HG02588 (cell line): ENCODE measurements around the gene RALGAPA2.

Experiments used
- ATAC-seq: cut with Tn5 transposase; IDR thresholded peaks from one replicate; pipeline ENCODE4 v1.9.1; 2021; ENCODE audit warnings: mild to moderate bottlenecking, moderate library complexity; ENCODE audit not compliant: unreplicated experiment

Gene RALGAPA2

DNA sequence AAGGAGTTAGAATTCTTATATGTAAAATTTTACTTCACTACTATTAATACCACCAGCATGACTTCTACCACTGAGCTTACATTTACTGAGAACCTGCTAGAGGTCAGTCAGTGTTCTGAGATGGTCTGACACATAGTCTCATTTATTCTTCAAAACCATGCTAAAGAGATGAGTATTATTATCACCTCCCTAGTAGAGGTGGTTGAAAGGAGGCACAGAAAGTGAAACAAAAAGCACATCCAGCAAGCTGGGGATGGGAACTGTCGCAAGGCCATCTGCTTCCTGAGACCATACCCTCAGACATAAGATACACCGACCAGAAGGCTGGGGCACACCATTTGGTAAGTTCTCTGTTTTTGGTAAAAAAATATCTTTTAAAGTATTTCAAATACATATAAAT lies 206.9 kb downstream of the RALGAPA2 start:
- ATAC-seq = no peak

DNA sequence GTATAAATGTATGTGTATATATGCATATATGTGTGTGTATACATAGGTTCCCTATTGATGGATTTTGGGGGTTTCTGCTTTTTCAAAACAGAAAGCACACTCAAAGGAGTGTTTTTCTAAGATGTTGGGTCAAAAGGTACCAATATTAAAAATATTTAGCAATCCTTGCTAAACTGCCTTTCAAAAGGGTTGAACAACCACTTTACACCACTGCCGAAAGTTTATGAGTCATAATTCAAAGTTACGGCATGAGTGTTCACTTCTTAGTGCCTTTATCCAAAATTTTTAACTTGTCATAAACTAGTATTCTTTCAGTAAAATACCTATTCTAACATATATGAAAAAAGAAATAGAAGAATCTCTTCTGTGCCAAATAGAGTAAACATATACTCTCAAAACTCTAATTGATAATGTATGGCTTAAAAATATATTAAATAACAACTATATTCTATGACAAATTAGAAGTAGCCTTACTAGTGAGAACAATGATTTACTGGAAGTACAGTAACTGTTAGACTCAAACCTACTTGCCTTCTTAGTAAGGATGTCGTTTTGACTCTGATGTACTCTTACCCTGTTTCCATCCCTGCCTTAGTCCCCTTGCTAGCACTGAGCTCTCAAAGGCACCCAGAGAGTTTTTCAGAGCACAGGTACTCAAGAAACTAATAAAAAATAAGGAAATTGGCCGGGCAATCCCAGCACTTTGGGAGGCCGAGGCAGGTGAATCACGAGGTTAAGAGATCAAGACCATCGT lies 208.5 kb downstream of the RALGAPA2 start:
- no peak for ATAC-seq

DNA sequence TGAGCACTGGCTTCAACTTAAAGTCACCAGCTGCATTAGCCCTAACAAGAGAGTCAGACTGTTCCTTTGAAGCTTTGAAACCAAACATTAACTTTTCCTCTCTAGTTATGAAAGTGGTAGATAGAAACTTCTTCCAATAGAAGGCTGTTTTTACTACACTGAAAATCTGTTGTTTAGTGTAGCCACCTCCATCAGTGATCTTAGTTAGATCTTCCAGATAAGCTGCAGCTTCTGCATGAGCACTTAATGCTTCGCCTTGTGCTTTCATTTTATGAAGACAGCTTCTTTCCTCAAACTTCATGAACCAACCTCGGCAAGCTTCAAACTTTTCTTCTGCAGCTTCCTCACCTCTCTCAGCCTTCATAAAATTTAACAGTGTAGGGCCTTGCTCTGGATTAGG lies 211.3 kb downstream of the RALGAPA2 start:
- no peak for ATAC-seq

DNA sequence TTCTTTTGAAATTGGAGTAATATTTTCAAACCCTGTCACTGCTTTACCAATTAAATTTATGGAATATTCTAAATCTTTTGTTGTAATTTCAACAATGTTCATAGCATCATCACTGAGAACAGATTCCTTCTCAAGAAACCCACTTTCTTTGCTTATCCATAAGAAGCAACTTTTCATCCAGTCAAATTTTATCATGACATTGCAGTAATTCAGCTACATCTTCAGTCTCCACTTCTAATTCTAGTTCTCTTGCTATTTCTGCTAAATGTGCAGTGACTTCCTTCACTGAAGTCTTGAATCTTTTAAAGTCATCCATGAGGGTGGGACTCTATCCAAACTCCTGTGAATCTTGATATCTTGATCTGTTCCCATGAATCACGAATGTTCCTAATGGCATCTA lies 212.1 kb downstream of the RALGAPA2 start:
- no peak for ATAC-seq

DNA sequence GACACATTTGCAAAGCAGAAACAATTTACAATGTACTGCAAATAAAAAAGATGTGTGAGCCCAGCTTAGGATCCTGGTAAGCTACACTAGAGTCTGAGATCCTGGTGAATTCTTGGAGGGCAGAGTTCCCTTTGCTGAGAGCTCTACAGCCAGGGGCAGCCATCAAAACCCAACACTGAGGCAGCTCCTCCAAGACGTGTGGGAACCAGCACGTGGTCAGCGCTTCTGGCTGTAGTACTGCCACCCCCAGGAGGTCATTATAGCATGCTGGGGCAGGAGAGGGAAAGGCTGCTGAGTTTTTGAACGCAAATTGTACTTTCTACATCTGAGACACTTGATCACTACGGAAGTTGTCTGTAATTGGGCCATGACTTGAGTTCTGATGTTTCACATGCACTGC lies 213.0 kb downstream of the RALGAPA2 start:
- ATAC-seq = no peak

DNA sequence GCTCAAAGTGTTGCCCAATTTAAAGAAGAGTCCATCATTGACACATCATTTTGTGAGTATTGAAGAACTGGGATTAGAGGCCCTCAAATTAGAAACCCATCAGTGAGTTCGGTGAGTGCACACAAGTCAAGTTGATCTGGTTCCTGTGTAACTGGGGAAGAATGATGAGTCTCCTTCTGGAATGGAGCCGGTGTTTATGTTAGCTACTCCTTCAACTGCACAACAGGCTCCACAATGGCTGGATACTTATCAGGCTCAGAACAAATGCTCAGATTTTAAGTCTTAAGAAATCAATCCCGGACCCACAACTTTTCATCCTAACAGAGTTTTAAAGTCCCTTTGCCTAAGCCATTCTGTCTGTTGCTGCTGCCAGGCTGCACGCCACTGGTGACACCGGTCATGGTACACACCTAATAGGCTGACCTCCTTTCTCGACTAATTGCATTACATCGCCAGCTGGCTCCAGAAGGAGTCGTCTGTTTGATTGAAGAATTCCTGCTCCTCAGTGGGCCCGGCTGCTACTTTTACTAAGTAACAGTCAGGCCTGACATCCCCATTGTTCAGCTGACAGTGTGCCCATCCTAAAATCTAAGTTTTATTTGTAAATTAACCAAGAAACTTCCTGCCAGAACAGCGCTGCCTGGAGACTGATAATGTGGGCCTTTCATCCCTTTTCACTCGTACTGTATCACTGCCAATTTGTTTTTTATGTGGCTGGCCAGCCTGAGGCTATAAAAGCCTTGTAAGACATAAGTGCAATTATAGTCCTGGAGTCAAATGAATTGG lies 214.2 kb downstream of the RALGAPA2 start:
- no peak for ATAC-seq

DNA sequence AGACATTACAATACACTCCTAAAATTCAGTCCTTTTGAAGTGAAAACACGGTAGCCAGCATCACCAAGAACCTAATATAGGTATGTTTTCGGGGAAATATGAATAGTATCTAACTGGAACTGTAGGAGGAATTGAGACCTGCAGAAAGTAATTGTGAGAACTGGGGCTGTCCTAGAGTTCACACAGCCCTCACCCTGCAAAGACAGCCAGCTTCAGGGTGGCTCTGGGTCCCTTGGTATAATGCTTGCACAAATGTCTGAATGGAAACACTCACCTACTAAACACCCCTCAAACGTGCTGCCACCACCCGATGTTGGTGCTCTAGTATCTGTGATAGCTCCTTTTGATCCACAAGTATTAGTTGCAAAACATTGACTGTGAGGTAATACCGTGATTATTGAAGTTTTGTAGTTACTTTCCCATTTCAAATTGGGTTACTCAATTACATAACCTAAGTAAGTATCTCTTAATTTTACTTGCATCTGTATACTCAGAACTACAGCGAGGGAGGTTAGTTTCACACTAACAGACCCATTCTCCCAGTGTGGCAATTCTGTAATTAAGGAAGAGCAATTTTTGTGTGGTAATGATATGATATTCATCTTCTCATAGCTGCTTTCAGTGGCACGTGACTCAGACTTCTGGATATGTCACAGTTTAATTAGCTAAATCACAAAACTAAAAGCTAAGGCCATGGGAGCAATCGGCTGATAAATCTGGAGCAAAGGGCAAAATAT lies 215.0 kb downstream of the RALGAPA2 start:
- no peak for ATAC-seq

DNA sequence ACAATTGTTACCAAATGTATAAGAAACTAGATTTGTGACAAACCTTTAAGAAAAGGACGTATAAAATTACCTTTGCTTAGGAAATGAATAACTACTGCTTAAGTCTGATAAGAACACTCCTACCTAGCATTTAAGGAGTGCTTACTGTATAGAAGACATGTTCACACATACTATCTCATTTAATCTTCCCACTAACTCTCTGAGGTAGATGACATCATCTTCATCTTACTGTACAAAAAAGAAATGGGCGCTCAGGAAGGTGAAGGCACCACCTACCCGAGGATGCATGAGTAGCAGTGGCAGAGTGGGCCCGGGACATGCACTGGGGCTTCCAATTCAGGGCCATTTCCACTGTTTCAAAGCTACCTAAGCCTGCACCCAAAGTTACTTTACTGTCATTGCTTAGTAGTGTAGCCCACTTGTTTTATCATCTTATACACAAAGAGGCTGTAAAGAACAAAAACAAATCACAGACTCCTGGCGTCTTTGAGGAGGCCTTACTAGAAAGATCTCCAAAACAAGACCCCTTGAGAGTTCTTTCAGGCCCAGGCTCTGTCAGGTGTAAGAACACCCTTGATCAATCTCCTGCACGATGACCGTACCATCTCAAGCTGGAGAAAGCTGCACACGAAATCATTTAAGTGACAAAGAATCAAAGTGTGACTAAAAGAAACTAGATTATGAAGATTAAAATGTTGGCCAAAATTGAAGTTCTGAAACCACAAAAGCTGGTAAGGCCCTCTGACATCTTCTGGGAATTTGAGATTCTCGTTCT lies 216.5 kb downstream of the RALGAPA2 start:
- no peak for ATAC-seq

DNA sequence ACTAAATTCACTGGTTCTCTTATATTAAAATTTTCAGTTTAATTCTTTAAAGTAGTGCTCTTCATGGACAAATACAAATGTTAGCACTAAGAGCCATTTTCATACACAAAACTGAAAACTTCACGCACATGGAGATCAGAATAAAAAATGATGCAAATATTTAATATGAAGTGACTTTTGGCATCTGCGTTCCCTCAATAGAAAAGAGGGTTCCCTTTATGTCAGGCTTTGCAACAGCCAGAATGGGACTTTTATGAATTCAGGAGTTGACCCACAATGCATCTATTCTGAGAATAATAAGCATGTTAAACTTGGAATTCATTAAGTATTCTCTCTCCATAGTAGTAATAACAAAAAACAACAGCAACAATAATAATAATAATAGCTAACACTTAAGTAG lies 218.7 kb downstream of the RALGAPA2 start:
- no peak for ATAC-seq

DNA sequence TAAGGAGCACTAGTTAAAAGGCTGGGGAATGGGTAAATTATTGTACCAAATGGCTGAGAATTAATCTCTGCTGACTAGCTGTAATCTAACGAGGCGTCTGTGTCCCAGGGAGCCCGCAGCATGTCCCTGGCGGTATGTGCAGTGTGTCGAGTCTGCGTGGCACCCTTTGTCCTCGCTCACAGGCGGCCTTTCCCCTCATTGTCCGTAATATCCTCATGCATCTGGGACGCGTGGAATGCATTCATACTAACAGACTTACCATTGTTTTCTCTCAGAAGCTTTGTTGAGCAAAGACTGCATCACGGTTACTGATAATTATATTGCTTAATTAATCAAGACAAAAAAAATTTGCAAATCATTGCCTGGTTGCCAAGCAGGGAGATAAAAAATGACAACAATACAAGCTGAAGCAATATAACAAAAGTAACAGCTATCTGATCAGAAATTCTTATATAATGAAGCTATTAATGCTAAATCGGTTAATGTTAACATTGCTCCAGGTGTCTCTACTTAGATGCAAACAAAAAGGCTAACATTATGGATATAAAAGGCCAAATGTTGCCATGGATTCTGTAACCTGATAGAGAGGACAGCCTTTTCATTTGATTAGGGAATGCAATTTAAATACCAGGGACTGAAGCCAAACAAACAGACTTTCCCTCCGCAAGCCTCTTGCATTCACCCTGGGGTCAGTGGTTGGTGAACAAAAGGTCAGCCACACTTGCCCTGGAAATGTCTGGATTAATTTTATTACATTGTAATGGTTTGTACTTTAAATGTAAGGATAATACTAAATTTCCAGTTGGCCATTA lies 219.7 kb downstream of the RALGAPA2 start:
- ATAC-seq = no peak

DNA sequence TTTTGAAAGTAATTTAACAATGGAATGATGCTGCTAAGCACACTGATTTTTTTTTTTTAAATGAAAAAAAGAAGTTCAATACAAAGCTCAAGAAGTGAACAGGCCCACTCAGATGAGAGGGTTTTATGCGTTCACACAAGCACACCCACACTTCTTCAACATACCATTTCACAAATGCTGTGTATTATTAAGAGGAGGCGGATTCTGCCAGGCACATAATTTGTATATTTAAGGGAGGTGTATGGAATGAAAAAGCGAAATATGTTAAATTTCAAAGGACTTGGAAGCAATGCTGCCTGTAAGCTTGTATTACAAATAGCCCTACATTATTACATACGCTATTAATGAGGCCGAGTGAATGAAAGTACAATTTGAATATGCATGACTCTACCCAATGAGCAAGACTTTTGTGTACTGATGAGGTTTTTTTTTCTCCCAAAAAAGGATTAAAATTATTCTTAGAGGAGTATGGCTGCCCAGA lies 220.6 kb downstream of the RALGAPA2 start:
- no peak for ATAC-seq

DNA sequence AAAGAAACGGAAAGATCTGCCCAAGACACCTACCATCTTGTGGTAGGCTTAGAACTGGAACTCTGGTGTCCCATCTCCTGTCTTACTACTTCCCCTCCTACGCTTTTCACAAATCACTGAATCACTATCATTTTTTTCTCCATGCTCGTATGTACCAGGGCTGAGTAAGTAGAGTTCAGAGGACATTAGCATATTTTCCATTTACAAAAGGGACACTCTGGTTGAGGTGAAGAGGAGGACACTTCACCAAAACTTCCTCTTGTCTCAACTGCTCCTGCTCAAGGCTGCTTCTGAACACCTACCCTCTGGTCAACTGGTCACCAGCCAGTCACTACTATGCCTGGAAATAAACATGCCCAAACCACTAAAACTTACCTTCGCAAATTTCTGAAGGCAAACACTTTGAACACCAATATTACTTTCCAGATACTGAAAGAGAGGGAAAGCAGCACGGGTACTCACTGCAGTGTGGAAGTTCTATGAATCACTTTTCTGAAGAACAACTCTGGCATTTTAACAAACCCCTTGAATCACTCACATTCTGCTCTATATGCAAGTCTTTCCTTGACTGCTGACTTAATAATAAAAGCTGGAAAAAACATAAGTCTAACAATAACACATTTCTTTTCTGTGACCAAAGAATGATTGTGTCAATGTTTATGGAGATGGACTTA lies 221.2 kb downstream of the RALGAPA2 start:
- ATAC-seq = no peak

DNA sequence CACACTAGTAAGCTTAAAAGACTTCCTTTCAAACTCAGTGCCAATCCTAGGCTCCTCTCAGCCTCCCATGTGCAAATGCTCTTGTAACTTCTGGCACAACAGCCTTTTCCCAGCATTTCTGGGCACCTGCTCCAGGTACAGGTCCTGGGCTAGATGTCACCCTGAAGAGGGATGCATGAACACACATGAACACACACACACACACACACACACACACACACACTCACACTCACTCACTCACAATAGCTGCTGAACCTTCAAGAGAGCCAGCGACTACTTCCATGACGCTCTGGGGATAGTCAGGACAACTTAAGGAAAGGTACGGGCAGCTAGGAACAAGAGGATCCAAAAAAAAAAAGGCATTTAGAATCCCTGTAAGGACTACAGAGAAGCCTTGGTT lies 221.8 kb downstream of the RALGAPA2 start:
- no peak for ATAC-seq

DNA sequence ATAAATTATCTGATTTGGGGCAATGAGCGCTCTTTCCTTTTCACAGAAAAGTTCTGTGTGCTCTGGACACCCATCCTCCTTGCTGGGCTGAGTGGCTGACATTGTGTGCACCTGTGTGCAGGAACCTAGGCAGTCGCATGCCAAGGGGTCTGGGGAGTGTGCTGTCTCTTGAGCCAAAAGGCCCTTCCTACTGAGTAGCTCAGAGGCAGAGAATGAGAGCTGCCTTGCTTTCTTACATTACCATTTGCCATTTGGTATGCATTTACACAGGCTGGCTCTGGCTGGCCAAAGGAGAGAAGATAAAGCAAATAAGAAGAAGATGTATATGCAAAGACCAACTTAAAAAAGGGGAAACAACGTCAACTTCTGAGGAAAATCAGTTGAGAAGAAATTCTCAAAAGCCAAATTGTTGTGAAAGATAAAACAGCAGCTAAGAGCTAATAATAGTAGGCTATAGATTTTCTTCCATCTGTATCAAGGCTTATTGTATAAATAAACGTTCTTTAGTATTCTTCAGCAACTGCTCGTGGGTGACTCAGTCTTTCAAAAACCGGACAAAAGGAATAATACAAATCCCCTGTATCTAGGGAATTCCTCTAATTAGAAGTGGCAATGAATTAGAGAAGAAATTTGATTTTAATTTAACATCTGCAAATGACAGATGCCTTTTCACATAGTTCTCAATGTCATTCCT lies 222.6 kb downstream of the RALGAPA2 start:
- no peak for ATAC-seq

DNA sequence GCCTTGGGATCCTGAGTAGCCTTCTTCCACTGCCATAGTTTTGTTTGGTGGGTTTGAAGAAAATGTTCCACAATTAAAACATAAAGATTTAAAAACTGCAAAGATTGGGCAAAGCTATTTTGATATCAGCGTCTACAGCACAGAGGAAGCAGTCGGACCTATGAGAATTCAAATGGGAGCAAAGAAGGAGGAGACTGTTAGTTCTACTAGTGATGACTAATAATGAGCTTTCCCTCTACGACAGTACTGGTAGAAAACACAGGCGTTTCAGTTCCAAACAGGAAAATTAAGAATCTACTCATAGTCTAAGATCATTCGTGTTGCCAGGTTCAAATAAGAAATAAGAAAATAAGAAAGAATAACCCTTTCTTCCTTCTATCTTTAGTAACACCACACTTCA lies 223.4 kb downstream of the RALGAPA2 start:
- ATAC-seq = peak; percentile 82

DNA sequence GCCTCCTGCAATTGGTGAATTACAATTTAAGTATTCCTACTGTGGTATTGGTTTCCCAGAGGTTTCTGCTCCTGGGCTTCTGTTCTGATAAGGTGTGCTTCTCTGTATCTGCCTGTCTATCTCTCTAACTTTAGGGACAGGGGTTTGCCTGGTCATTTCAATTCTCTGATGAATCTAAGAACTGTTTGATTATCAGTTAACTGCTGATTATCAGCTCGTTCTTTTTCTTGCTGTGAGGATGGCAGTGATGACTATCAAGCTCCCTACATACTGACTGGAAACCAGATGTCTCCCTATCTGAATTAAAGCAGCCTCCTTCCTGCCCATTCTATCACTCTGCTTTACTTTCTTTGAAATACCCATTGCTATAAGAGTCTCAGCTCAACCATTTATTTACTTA lies 224.1 kb downstream of the RALGAPA2 start:
- no peak for ATAC-seq

DNA sequence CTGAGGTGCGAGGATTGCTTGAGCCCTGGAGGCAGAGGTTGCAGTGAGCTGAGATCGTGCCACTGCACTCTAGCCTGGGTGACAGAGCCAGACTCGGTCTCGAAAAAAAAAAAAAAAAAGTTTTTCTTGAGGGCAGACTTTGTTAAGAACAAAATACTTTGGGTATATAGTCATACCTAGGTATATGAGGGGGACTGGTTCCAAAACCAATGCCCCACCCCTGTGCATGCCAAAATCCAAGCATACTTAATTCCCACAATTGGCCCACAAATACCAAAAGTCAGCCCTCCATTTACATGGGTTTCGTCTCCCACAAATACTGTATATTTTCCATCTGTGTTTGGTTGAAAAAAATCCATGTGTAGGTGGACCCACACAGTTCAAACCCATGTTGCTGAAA lies 224.6 kb downstream of the RALGAPA2 start:
- no peak for ATAC-seq

DNA sequence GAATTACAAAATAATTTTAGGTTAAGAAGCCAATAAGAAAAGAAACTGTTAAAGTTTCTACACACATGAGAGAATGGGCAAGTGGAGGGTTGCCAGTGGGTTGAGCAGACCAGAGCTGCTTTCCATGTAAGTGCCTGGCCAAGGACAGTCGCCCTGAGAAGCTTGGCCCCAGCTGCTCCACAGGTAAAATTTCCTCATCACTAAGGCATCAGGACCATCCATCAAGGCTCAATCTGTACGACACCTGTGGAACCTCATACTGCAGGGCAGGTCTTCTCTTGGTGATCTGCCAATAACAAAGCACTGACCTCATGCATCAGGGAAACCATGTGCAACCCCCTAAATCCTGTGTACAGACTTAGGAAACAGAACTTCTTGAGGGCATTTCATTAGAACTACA lies 229.1 kb downstream of the RALGAPA2 start:
- no peak for ATAC-seq

DNA sequence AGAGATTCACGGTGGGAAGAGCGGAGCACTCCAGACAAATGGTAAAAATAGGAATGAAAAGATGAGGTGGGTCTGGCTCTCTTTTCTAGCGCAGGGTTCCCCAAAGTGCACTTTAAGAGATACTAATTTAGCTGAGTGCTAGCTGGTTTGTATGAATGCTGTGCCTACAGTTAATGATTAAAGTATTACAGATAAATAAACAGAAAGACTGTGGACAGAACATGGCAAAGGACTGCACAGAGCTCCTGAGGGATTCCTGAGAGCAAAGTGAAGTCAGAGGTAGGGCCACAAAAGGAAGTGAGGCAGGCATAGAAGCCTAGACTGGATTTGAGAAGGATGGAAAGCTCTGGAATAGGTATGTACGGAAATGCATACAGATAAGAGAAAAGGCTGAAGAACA lies 230.0 kb downstream of the RALGAPA2 start:
- ATAC-seq = no peak
